ENCODE data around the gene PCDHGA6.
A peak's percentile ranks its signal among the peaks of the same experiment; 100 is the strongest.
"Not testable (repeated sequence)": the region's sequence is repeated elsewhere in the genome, so short reads cannot be mapped to it uniquely, and the experiment has no call there.

PCDHGA6 gene

GRCh38 chr5:141338538-141339306 is 35.0 kb upstream of the PCDHGA6 start, which contains the start of gene PCDHGA2:
TSS of gene PCDHGA2 (plus strand) at chr5:141338760.
- no peak within 1 kb of the TSS for H3K4me2 ChIP-seq
- no peak within 1 kb of the TSS for H3K27ac ChIP-seq
- no peaks in the 10 kb centered on the region for H4K20me1 ChIP-seq (ENCODE audit: insufficient read depth)
- no peaks in the 10 kb centered on the region for H3K36me3 ChIP-seq (ENCODE audit: insufficient read depth)
- no peaks in the 10 kb centered on the region for H3K4me1 ChIP-seq (ENCODE audit: low read depth, poor library complexity, severe bottlenecking)
- no peak within 1 kb of the TSS for H2AFZ ChIP-seq (ENCODE audit: low read depth)
- H3K79me2 ChIP-seq (ENCODE audit: insufficient read depth, low read depth): no peaks in the 10 kb centered on the region
- no peak within 1 kb of the TSS for H3K9ac ChIP-seq
- no peak within 1 kb of the TSS for H3K4me3 ChIP-seq (IDR thresholded peaks at IDR 0.05; ENCODE audit: insufficient read depth, low read depth, low read length)
- H3K27me3 ChIP-seq (ENCODE audit: insufficient read depth, low read depth): no peaks in the 10 kb centered on the region
- TF ChIP-seq CTCF (conservative IDR thresholded peaks at IDR 0.05; ENCODE audit: low read depth, low read length): 0 out of 2 replicates have a peak, but pooled peaks have one; percentile 14

- not testable (repeated sequence) for H3K27ac ChIP-seq; H3K4me1 ChIP-seq (ENCODE audit: low read depth, poor library complexity, severe bottlenecking); H3K27me3 ChIP-seq (ENCODE audit: insufficient read depth, low read depth); H4K20me1 ChIP-seq (ENCODE audit: insufficient read depth); H3K79me2 ChIP-seq (ENCODE audit: insufficient read depth, low read depth); H3K9ac ChIP-seq; H3K4me2 ChIP-seq; H3K36me3 ChIP-seq (ENCODE audit: insufficient read depth); H3K4me3 ChIP-seq (IDR thresholded peaks at IDR 0.05; ENCODE audit: insufficient read depth, low read depth, low read length); H2AFZ ChIP-seq (ENCODE audit: low read depth)
Measured at GRCh38 chr5:141340781-141341354, 32.8 kb upstream of the PCDHGA6 start.

- H3K36me3 ChIP-seq (ENCODE audit: insufficient read depth): no peaks in the 10 kb centered on the region
- H4K20me1 ChIP-seq (ENCODE audit: insufficient read depth): no peaks in the 10 kb centered on the region
- H3K27me3 ChIP-seq (ENCODE audit: insufficient read depth, low read depth): no peaks in the 10 kb centered on the region
- no peak overlapping the region for H3K4me3 ChIP-seq (IDR thresholded peaks at IDR 0.05; ENCODE audit: insufficient read depth, low read depth, low read length)
- no peak for TF ChIP-seq CTCF (conservative IDR thresholded peaks at IDR 0.05; ENCODE audit: low read depth, low read length)
- no peaks in the 10 kb centered on the region for H3K79me2 ChIP-seq (ENCODE audit: insufficient read depth, low read depth)
- H3K9ac ChIP-seq: no peak overlapping the region
- H3K4me2 ChIP-seq: no peak overlapping the region
- H3K4me1 ChIP-seq (ENCODE audit: low read depth, poor library complexity, severe bottlenecking): no peaks in the 10 kb centered on the region
- H2AFZ ChIP-seq (ENCODE audit: low read depth): no peak overlapping the region
- no peak overlapping the region for H3K27ac ChIP-seq
Measured at GRCh38 chr5:141342773-141343172, 30.9 kb upstream of the PCDHGA6 start.

GRCh38 chr5:141343242-141343952 is 30.3 kb upstream of the PCDHGA6 start, which contains the start of gene PCDHGA3:
TSS of gene PCDHGA3 (plus strand) at chr5:141343829. CDS start at chr5:141344034, 205 bp downstream.
- no peak within 1 kb of the TSS for H3K9ac ChIP-seq
- no peaks in the 10 kb centered on the region for H3K27me3 ChIP-seq (ENCODE audit: insufficient read depth, low read depth)
- H3K27ac ChIP-seq: no peak within 1 kb of the TSS
- no peaks in the 10 kb centered on the region for H3K4me1 ChIP-seq (ENCODE audit: low read depth, poor library complexity, severe bottlenecking)
- H3K4me2 ChIP-seq: no peak within 1 kb of the TSS
- no peaks in the 10 kb centered on the region for H4K20me1 ChIP-seq (ENCODE audit: insufficient read depth)
- H3K36me3 ChIP-seq (ENCODE audit: insufficient read depth): no peaks in the 10 kb centered on the region
- no peak for TF ChIP-seq CTCF (conservative IDR thresholded peaks at IDR 0.05; ENCODE audit: low read depth, low read length)
- H2AFZ ChIP-seq (ENCODE audit: low read depth): no peak within 1 kb of the TSS
- H3K79me2 ChIP-seq (ENCODE audit: insufficient read depth, low read depth): no peaks in the 10 kb centered on the region
- no peak within 1 kb of the TSS for H3K4me3 ChIP-seq (IDR thresholded peaks at IDR 0.05; ENCODE audit: insufficient read depth, low read depth, low read length)

All from KMS-11 (cell line).